GM12865 (cell line): ENCODE measurements around the gene RUNDC3A.

Experiments used
- DNase-seq: peaks from one replicate; pipeline ENCODE4 v3.0.0; 2010; ENCODE audit warnings: low read depth
- H3K4me3 ChIP-seq: 2 replicates; pipeline ENCODE4 v1.5.1; 2011; ENCODE audit warnings: mild to moderate bottlenecking, low read depth, low read length, control low read depth
- CTCF ChIP-seq: IDR thresholded peaks from 2 replicates; pipeline ENCODE4 v1.5.1; 2011; ENCODE audit warnings: low read length, control low read depth, low read depth, inconsistent platforms; ENCODE audit not compliant: insufficient read depth; ENCODE audit errors: missing control alignments

The RUNDC3A gene

GRCh38 chr17:44308320-44308818 lies at the start of gene RUNDC3A:
RUNDC3A (plus strand) TSS chr17:44308601; CDS start chr17:44308833, 232 bp downstream.
- no peak for TF ChIP-seq CTCF
- peak; percentile 76 for DNase-seq

GRCh38 chr17:44258811-44259351 lies 49.5 kb upstream of the RUNDC3A start:
- no peak overlapping the region for H3K4me3 ChIP-seq
- DNase-seq: no peak
- TF ChIP-seq CTCF: no peak

More at GRCh38 chr17:44308320-44308818, at the start of gene RUNDC3A:
- H3K4me3 ChIP-seq: no peak within 1 kb of the TSS; the same call in 1 of the 2 replicates

- no peak for DNase-seq
- H3K4me3 ChIP-seq: no peak overlapping the region
- TF ChIP-seq CTCF: no peak
Measured at GRCh38 chr17:44260296-44260695, 48.1 kb upstream of the RUNDC3A start.

GRCh38 chr17:44262654-44263225 lies 45.7 kb upstream of the RUNDC3A start:
- no peak for DNase-seq
- no peak overlapping the region for H3K4me3 ChIP-seq
- no peak for TF ChIP-seq CTCF

GRCh38 chr17:44263345-44263902 lies 45.0 kb upstream of the RUNDC3A start:
- no peak for TF ChIP-seq CTCF
- no peak for DNase-seq
- H3K4me3 ChIP-seq: no peak overlapping the region

- H3K4me3 ChIP-seq: no peak overlapping the region
- peak; percentile 14 for DNase-seq
- TF ChIP-seq CTCF: no peak
Measured at GRCh38 chr17:44266402-44267164, 41.8 kb upstream of the RUNDC3A start.
